Measurements from ENCODE around the gene MSRB3.
"Not testable (repeated sequence)": the region's sequence is repeated elsewhere in the genome, so short reads cannot be mapped to it uniquely, and the experiment has no call there.

Gene MSRB3

GRCh38 chr12:65460063-65460462 lies 181.6 kb downstream of the MSRB3 start:
- no peak for DNase-seq

DNA sequence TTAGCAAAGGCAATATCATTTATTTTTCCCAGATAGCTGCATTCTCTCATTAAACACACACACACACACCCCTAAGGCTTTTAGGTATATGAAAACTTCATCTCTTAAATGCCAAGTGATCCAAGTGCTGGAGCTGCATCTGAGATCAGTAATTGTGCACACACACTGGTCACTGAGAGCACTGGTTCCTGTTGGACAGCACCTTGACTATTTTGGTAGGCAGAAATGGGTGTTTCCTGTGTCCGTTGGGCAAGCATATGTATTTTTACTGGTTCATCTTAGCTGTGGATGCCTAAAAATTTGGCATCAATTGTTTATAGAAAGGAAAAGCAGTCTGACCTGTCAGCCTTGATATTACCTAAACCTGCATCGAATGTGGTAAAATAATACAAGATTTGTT lies 182.5 kb downstream of the MSRB3 start:
- no peak for DNase-seq

DNA sequence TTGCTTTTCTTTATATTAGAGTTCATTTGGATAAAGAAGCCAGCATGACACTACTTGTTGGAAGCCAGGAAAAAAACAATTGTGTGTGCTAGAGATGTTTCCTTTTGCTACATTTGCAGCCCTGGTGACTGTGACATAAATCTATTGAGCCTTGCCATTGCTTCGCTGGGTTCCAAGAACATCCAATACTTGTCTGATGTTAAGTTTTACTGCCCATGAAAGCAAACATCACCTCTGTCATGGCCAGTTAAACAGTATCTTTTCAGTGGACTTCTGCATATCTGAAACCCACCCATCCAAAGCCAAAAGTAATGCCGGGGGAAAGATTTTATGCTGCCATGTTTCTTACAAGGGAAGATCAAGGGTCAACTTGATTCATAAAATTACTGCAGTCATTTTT lies 184.0 kb downstream of the MSRB3 start:
- no peak for DNase-seq

DNA sequence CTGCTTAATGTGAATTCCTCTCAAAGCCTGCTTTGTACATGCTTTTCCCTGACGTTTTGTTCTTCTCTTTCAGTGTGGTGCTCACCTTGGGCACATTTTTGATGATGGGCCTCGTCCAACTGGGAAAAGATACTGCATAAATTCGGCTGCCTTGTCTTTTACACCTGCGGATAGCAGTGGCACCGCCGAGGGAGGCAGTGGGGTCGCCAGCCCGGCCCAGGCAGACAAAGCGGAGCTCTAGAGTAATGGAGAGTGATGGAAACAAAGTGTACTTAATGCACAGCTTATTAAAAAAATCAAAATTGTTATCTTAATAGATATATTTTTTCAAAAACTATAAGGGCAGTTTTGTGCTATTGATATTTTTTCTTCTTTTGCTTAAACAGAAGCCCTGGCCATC lies 184.6 kb downstream of the MSRB3 start:
- no peak for DNase-seq

- DNase-seq: no peak
Observed at GRCh38 chr12:65463611-65464010, 185.1 kb downstream of the MSRB3 start.

DNA sequence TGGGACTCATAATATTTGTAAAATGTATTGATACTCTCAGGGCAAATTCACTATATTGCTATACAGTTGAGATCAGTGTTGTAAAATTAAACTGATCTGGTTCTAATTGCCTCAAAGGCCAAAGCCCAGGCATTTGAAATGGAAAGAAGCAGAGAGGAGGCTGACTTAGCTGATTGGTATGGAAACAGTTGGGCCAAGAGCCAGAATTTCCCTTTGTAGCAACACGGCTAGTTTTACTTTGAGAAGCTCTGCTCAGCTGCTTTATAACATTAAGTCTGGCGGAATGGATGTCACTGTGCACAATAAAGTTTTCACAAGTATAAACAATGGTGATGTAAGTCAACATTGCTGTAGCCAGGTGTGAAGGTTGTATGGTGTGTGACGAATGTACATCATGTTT lies 186.4 kb downstream of the MSRB3 start:
- no peak for DNase-seq

- no peak for DNase-seq
Observed at GRCh38 chr12:65465766-65466547, 187.5 kb downstream of the MSRB3 start.

DNA sequence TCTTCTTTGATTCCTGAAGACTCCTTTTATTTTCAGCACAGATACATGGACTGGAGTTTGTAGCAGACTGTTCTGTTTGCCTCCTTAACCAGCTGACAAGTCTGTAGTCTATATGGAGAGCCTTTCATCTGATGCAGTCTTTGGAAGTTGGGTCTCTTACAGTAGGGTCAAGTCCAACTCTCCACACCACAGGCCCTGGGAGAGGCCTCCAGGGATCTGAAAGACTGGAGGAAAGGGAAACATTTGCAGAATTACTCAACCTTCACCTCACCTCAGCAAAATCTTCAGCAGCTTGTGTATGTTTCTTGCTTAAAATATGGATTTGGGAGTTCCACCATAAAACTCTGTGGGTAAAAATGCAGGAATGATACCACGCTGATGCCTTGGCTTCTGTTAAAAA lies 188.4 kb downstream of the MSRB3 start:
- no peak for DNase-seq

GRCh38 chr12:65470256-65470655 lies 191.8 kb downstream of the MSRB3 start:
- no peak for DNase-seq

GRCh38 chr12:65472079-65472478 lies 193.6 kb downstream of the MSRB3 start:
- no peak for DNase-seq

GRCh38 chr12:65474831-65475230 lies 196.3 kb downstream of the MSRB3 start:
- no peak for DNase-seq

- no peak for DNase-seq
Observed at GRCh38 chr12:65477721-65478120, 199.2 kb downstream of the MSRB3 start.

DNA sequence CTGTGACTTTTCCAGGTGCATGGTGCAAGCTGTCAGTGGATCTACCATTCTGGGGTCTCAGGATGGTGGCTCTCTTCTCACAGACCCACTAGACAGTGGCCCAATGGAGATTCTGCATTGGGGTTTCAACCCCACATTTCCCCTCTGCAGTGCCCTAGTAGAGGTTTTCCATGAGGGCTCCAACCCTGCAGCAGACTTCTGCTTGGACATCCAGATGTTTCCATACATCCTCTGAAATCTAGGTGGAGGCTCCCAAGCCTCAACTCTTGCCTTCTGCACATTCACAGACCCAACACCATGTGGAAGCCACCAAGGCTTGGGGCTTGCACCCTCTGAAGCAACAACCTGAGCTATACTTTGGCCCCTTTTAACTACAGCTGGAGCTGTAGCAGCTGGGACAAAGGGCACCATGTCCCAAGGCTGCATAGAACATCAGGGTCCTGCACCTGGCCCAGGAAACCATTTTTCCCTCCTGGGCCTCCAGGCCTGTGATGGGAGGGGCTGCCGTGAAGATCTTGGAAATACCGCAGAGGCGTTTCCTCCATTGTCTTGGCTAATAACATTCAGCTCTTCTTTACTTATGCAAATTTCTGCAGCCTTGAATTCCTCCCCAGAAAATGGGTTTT lies 205.5 kb downstream of the MSRB3 start:
- DNase-seq: not testable (repeated sequence)

DNA sequence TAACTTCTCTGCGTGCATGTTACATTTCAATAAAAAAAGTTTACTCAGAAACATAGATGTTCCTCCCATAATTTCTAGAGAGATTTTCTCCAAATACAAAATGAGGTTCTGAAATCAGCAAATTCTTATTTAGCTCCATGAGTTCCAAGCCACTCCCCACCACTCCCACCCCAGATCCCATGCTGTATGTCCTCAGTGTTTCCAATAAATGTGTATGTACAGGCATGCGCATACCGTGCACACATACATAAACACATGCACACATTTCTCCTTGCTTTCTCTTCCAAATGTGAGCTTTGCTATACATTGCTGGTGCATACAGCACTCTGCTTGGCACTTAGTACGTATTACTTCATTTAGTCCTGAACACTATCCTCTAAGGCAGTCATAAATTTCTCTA lies 209.7 kb downstream of the MSRB3 start:
- no peak for DNase-seq

- DNase-seq: no peak
Observed at GRCh38 chr12:65490250-65490649, 211.8 kb downstream of the MSRB3 start.

GRCh38 chr12:65492998-65493912 lies 214.8 kb downstream of the MSRB3 start:
- no peak for DNase-seq

- no peak for DNase-seq
Observed at GRCh38 chr12:65493913-65494245, 215.4 kb downstream of the MSRB3 start.

- DNase-seq: no peak
Observed at GRCh38 chr12:65494537-65494936, 216.1 kb downstream of the MSRB3 start.

- no peak for DNase-seq
Observed at GRCh38 chr12:65495233-65495632, 216.8 kb downstream of the MSRB3 start.

DNA sequence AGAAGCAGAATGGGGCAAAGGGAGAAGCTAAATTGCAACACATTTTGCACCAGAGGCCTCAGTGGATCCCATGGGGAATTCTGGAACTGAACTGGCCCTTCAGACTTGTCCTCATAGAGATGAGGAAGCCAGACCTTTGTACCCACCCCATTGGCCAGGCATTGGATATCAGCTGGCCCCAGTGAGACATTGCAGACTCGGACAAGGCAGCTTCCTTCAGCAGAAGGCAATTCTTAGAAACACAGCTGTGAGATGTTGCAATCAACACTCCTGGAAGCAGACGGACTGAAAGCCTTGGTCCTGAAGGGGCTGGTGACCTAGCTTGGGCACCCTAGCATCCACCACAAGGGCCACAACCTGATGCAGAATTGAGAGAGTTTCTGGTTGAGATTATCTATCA lies 218.1 kb downstream of the MSRB3 start:
- DNase-seq: no peak

DNA sequence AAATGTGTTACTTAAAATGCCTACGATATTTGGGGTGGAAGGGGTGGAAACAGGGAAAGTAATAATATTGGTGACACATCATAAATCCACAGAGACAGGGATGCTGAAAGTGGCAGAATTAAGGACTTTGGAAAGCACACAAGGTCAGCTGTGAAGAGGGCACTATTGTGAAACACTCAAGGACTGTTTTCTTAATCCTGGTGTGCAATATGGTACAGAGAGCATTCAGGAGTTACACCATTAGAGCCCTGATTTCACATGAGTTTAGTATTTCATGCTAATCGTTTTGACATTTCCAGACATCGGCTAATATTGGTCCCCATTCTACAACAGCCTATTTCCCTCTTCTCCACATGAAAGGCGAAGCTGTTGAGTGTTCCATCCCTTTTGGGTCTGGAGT lies 219.2 kb downstream of the MSRB3 start:
- DNase-seq: no peak

DNA sequence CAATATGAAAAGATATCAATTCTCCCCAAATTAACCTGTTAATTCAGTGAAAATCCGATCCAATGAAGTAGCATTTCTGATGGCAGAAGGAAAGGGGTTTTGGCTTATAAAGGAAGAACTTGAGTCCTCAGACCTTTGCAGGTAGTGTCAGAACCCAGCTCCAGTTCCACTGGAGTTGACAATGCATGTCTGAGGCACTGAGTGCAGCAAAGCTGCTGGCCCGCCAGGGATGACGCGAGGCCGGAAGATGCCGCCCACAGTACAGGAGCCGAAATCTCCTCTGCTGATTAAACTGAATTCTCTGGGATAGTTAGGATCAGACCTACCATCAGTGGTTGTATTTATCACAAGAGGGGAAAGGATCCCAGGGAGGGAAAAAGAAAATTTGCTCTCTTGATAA lies 220.7 kb downstream of the MSRB3 start:
- DNase-seq: no peak

DNA sequence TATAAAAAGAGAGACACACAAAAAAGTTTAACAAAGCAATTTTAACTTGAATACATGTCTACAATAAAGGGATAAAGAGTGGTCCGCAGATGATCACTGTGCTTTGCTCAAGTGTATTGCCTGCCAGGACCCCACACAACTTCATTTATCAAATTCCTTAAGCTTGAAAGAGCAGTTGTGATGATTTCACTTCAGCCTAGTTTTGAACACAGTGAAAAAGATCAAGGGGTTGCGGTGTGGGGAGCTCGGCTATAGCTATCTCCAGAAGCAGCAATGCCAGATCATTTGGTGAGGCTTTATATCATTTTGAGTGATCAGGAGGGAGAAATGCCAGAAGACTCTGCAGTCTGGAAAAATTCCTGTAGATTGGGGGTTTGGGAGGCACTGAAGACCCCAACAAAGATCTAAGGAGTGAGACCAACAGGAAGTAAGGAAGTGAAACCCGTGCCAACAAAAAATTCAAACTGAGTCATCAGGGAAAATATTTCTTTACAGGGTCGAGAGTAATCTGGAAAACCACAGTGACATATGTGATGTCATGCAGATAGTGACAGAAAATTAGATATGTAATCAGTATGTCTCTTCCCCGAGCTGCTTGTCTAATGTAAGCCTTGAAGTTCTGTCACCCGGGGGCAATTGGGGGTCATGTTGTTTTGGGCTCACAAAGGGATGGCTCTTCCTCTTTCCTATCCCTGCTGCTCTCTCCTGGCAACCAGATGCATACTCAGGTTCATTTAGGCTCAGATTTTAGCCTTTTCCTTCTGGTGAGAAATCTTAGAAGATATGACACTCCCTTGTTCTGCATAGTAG lies 221.8 kb downstream of the MSRB3 start:
- no peak for DNase-seq
